Measurements from ENCODE around the gene CCDC187. TPM values are rescaled to one million over a fixed set of nuclear protein-coding genes. Genes with fewer than 3 reads are reported as not detected.

CCDC187 gene
- total and polyA plus RNA-seq, 2 of the 13 experiments (the other 11 are each of a cell fraction or from before 2014, with no cell fraction given) = 0.03 to 0.13 TPM

DNA sequence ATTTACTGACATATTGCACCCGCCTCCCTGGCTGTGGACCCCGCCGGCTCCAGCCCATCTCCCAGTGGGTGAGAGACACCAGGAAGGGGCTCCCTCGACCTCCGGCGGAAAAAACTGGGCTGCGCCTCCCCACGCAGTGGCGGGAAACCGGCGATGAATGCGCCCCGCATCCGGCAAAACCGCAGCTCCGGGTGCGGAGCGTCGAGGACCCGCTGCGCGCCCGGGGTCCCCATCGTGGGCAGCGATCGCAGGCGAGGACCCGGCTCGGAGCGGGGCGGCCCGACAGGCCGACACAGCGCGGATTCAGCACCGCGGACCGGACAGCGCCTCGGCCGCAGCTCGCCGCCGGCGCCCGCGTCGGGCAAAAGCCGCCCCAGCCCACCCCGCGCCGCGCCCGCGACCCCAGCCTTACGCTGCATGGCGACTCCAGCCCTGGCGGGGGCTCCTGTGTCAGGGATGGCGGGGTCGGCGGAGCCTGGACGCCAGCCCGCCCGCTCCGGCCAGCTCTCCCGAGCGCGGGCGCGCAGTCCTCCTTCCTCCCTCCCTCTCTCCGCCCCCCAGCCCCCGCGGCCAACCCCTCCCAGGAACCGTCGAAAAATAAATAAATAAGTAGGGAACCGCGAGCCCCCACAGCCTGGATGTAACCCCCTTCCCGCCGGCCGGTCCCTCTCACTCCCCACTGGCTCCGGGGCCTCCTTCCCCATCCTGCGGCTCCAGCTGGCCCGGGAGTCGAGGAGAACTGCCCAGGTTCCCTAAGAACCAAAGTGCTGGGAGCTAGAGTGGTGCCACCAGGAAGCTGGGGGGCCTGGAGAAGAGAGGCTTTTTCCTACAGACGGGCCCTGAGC, 102.1 kb downstream of the CCDC187 start (continued):
- TF ChIP-seq ZNF607 (CRISPR knock-in tag; IDR thresholded peaks at IDR 0.05; ENCODE audit: borderline replicate concordance) = peak; percentile 18; the same call in 1 of the 2 replicates
- TF ChIP-seq, protein P1, sequence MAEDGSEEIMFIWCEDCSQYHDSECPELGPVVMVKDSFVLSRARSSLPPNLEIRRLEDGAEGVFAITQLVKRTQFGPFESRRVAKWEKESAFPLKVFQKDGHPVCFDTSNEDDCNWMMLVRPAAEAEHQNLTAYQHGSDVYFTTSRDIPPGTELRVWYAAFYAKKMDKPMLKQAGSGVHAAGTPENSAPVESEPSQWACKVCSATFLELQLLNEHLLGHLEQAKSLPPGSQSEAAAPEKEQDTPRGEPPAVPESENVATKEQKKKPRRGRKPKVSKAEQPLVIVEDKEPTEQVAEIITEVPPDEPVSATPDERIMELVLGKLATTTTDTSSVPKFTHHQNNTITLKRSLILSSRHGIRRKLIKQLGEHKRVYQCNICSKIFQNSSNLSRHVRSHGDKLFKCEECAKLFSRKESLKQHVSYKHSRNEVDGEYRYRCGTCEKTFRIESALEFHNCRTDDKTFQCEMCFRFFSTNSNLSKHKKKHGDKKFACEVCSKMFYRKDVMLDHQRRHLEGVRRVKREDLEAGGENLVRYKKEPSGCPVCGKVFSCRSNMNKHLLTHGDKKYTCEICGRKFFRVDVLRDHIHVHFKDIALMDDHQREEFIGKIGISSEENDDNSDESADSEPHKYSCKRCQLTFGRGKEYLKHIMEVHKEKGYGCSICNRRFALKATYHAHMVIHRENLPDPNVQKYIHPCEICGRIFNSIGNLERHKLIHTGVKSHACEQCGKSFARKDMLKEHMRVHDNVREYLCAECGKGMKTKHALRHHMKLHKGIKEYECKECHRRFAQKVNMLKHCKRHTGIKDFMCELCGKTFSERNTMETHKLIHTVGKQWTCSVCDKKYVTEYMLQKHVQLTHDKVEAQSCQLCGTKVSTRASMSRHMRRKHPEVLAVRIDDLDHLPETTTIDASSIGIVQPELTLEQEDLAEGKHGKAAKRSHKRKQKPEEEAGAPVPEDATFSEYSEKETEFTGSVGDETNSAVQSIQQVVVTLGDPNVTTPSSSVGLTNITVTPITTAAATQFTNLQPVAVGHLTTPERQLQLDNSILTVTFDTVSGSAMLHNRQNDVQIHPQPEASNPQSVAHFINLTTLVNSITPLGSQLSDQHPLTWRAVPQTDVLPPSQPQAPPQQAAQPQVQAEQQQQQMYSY (CRISPR knock-in tag; IDR thresholded peaks at IDR 0.05) = no peak
- 0 out of 2 replicates have a peak, but pooled peaks have one; percentile 31 for TF ChIP-seq TSC22D2 (CRISPR knock-in tag; IDR thresholded peaks at IDR 0.05; ENCODE audit: borderline replicate concordance)
- no peak for TF ChIP-seq MEIS1 (CRISPR knock-in tag; IDR thresholded peaks at IDR 0.05; ENCODE audit: borderline replicate concordance)
- TF ChIP-seq, protein P2, sequence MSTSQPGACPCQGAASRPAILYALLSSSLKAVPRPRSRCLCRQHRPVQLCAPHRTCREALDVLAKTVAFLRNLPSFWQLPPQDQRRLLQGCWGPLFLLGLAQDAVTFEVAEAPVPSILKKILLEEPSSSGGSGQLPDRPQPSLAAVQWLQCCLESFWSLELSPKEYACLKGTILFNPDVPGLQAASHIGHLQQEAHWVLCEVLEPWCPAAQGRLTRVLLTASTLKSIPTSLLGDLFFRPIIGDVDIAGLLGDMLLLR (CRISPR knock-in tag; IDR thresholded peaks at IDR 0.05) = 0 out of 2 replicates have a peak, but pooled peaks have one; percentile 33
- no peak for TF ChIP-seq ISL2 (CRISPR knock-in tag; IDR thresholded peaks at IDR 0.05)

DNA sequence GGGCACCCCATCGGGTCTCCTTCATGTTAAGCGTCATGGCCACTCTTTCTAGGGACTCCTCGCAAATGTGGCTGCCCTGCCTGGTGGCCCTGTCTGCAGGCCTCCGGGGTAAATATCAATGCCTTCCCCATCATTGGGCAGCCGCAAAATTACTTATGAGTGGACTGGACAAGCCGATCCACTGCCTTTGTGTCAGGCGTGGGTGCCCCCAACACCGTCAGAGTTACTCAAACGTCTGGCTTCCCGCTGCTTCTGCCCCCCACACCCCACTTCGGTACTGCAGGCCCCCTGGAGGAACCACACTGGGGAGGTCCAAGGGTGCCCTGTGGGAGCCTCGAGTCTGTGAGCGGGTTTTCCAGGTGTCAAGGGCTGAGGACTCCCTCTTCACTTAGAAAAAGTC, 102.7 kb downstream of the CCDC187 start:
- Histone ChIP-seq H3K79me2 (ENCODE audit: insufficient read depth, low read length) (no peaks in the 10 kb centered on the region), H3K27me3 (ENCODE audit: control insufficient read depth in 1 of 2, insufficient read depth in 2 of 2, low read length in 2 of 2) (peaks cover 14 to 61% of the 10 kb centered on the region in 2 experiments; a peak in 4 of 5 replicates), H3K4me1 (ENCODE audit: insufficient read depth, low read length) (no peaks in the 10 kb centered on the region), H3K27ac (ENCODE audit: extremely low read length, insufficient read depth, low read length) (no peak overlapping the region), H2AFZ (ENCODE audit: low read length) (no peak overlapping the region), H4K20me1 (ENCODE audit: insufficient read depth, low read length) (peaks cover 26% of the 10 kb centered on the region; the same call in 1 of the 2 replicates), H3K9me3 (ENCODE audit: low read length) (no peaks in the 10 kb centered on the region), H3K4me3 (replicated peaks in 1 of 3; ENCODE audit: insufficient read depth in 1 of 3, low read depth in 2 of 3, low read length in 3 of 3) (no peak overlapping the region), H3K36me3 (replicated peaks in 1 of 2; ENCODE audit: control insufficient read depth in 1 of 2, insufficient read depth in 2 of 2, low read length in 2 of 2) (no peaks in the 10 kb centered on the region), H3K9ac (ENCODE audit: insufficient read depth, low read depth, low read length) (no peak overlapping the region), H3K4me2 (ENCODE audit: low read depth, low read length) (no peak overlapping the region)
- FAIRE-seq (no peak), DNase-seq (ENCODE audit: low spot score) (no peak), ATAC-seq (no peak)
- in situ Hi-C loops (cut with HindIII; ENCODE audit: extremely low pct_ligation_motif_present, low pct_unique_long_range_greater_than_20kb) (no loop called here), intact Hi-C loops (cut with micrococcal nuclease; ENCODE audit: unreplicated experiment) (no loop called here)
- CTCF ChIA-PET (ENCODE audit: low intra/inter-chr PET ratio, low total read pairs) = no interaction called here
- BruUV-seq (replicated peaks) = no TSS peak
- 7% methylated on average over 3 of the region's 13 CpGs for WGBS (ENCODE audit: low lambda C conversion rate)
- POLR2A ChIA-PET = no interaction called here
- TF ChIP-seq, protein P3, sequence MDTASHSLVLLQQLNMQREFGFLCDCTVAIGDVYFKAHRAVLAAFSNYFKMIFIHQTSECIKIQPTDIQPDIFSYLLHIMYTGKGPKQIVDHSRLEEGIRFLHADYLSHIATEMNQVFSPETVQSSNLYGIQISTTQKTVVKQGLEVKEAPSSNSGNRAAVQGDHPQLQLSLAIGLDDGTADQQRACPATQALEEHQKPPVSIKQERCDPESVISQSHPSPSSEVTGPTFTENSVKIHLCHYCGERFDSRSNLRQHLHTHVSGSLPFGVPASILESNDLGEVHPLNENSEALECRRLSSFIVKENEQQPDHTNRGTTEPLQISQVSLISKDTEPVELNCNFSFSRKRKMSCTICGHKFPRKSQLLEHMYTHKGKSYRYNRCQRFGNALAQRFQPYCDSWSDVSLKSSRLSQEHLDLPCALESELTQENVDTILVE (CRISPR knock-in tag; IDR thresholded peaks at IDR 0.05) = no peak
- TF ChIP-seq HOXA5 (CRISPR knock-in tag; IDR thresholded peaks at IDR 0.05) (no peak), ZNF7 (CRISPR knock-in tag; IDR thresholded peaks at IDR 0.05) (no peak), ZNF883 (CRISPR knock-in tag; IDR thresholded peaks at IDR 0.05; ENCODE audit: not compliant biosample characterization) (no peak), ZNF709 (CRISPR knock-in tag; IDR thresholded peaks at IDR 0.05) (no peak), ZSCAN31 (CRISPR knock-in tag; IDR thresholded peaks at IDR 0.05; ENCODE audit: low read depth) (no peak)
- TF ChIP-seq, protein P4, sequence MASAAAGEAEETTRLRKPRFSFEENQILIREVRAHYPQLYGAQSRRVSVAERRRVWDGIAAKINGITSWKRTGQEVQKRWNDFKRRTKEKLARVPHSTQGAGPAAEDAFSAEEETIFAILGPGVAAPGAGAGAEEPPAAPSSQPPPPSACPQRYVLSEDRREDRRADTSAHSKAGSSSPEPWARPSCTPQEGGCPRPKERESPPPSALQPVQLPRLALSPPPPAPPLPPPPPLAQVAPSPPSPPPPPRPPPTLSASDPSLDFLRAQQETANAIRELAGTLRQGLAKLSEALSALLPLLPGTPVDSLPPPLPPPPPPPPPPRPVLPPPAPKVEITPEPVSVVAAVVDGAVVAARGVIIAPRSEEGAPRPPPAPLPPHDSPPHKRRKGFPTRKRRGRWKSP (CRISPR knock-in tag; IDR thresholded peaks at IDR 0.05) = no peak
- TF ChIP-seq, protein P5, sequence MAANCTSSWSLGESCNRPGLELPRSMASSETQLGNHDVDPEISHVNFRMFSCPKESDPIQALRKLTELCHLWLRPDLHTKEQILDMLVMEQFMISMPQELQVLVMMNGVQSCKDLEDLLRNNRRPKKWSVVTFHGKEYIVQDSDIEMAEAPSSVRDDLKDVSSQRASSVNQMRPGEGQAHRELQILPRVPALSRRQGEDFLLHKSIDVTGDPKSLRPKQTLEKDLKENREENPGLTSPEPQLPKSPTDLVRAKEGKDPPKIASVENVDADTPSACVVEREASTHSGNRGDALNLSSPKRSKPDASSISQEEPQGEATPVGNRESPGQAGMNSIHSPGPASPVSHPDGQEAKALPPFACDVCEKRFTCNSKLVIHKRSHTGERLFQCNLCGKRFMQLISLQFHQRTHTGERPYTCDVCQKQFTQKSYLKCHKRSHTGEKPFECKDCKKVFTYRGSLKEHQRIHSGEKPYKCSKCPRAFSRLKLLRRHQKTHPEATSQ (CRISPR knock-in tag; IDR thresholded peaks at IDR 0.05; ENCODE audit: borderline replicate concordance) = no peak
